ENCODE data around the gene RFTN1. TPM values are rescaled to one million over a fixed set of nuclear protein-coding genes. Genes with fewer than 3 reads are reported as not detected.

The RFTN1 gene
- total and polyA plus RNA-seq, 4 donors: 4.4 to 20.4 (median 11.9) TPM

GRCh38 chr3:16394639-16395038, 118.9 kb downstream of the RFTN1 start:
- Histone ChIP-seq H3K27ac (ENCODE audit: low read depth in 1 of 2, low read length in 2 of 2) (no peak overlapping the region), H3K9ac (ENCODE audit: low read depth in 1 of 2, low read length in 2 of 2) (no peak overlapping the region), H3K4me1 (ENCODE audit: control insufficient read depth in 4 of 4, insufficient read depth in 4 of 4, low read length in 3 of 4) (peaks cover 0 to 1% (median 0%) of the 10 kb centered on the region in 4 donors), H3K4me3 (ENCODE audit: low read depth in 1 of 3, low read length in 3 of 3) (no peak overlapping the region), H3K36me3 (ENCODE audit: control insufficient read depth in 4 of 4, insufficient read depth in 3 of 4, low read depth in 1 of 4, low read length in 3 of 4) (peaks cover 0 to 2% (median 0%) of the 10 kb centered on the region in 4 donors), H3K9me3 (ENCODE audit: control insufficient read depth in 4 of 4, low read length in 3 of 4) (no peaks in the 10 kb centered on the region), H3K27me3 (ENCODE audit: control insufficient read depth in 4 of 4, insufficient read depth in 4 of 4, low read length in 3 of 4) (no peaks in the 10 kb centered on the region)
- DNase-seq (ENCODE audit: low spot score): no peak
- 54% methylated on average over 1 of the region's 1 CpG for WGBS
- TF ChIP-seq, protein P1, sequence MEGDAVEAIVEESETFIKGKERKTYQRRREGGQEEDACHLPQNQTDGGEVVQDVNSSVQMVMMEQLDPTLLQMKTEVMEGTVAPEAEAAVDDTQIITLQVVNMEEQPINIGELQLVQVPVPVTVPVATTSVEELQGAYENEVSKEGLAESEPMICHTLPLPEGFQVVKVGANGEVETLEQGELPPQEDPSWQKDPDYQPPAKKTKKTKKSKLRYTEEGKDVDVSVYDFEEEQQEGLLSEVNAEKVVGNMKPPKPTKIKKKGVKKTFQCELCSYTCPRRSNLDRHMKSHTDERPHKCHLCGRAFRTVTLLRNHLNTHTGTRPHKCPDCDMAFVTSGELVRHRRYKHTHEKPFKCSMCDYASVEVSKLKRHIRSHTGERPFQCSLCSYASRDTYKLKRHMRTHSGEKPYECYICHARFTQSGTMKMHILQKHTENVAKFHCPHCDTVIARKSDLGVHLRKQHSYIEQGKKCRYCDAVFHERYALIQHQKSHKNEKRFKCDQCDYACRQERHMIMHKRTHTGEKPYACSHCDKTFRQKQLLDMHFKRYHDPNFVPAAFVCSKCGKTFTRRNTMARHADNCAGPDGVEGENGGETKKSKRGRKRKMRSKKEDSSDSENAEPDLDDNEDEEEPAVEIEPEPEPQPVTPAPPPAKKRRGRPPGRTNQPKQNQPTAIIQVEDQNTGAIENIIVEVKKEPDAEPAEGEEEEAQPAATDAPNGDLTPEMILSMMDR (IDR thresholded peaks at IDR 0.05; ENCODE audit: low read depth, low read length, missing input control): no peak
- TF ChIP-seq NR2F2 (IDR thresholded peaks at IDR 0.05) (no peak), TAF1 (conservative IDR thresholded peaks at IDR 0.05) (no peak), EGR1 (IDR thresholded peaks at IDR 0.05; ENCODE audit: low read depth in 2 of 2) (no peak), SP1 (IDR thresholded peaks at IDR 0.05) (no peak), REST (IDR thresholded peaks at IDR 0.05) (no peak), JUND (IDR thresholded peaks at IDR 0.05) (no peak), HNF4A (conservative IDR thresholded peaks at IDR 0.05) (no peak)
- TF ChIP-seq, protein P2, sequence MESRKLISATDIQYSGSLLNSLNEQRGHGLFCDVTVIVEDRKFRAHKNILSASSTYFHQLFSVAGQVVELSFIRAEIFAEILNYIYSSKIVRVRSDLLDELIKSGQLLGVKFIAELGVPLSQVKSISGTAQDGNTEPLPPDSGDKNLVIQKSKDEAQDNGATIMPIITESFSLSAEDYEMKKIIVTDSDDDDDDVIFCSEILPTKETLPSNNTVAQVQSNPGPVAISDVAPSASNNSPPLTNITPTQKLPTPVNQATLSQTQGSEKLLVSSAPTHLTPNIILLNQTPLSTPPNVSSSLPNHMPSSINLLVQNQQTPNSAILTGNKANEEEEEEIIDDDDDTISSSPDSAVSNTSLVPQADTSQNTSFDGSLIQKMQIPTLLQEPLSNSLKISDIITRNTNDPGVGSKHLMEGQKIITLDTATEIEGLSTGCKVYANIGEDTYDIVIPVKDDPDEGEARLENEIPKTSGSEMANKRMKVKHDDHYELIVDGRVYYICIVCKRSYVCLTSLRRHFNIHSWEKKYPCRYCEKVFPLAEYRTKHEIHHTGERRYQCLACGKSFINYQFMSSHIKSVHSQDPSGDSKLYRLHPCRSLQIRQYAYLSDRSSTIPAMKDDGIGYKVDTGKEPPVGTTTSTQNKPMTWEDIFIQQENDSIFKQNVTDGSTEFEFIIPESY (IDR thresholded peaks at IDR 0.05): no peak

GRCh38 chr3:16392717-16393116, 120.8 kb downstream of the RFTN1 start:
- 82% methylated on average over 1 of the region's 1 CpG for WGBS
- Histone ChIP-seq H3K4me1 (ENCODE audit: control insufficient read depth in 4 of 4, insufficient read depth in 4 of 4, low read length in 3 of 4) (peaks cover 0 to 1% (median 0%) of the 10 kb centered on the region in 4 donors), H3K36me3 (ENCODE audit: control insufficient read depth in 4 of 4, insufficient read depth in 3 of 4, low read depth in 1 of 4, low read length in 3 of 4) (peaks cover 0 to 2% (median 0%) of the 10 kb centered on the region in 4 donors), H3K27me3 (ENCODE audit: control insufficient read depth in 4 of 4, insufficient read depth in 4 of 4, low read length in 3 of 4) (no peaks in the 10 kb centered on the region), H3K9ac (ENCODE audit: low read depth in 1 of 2, low read length in 2 of 2) (no peak overlapping the region), H3K4me3 (ENCODE audit: low read depth in 1 of 3, low read length in 3 of 3) (no peak overlapping the region), H3K9me3 (ENCODE audit: control insufficient read depth in 4 of 4, low read length in 3 of 4) (no peaks in the 10 kb centered on the region), H3K27ac (ENCODE audit: low read depth in 1 of 2, low read length in 2 of 2) (no peak overlapping the region)
- no peak for DNase-seq (ENCODE audit: low spot score)
- TF ChIP-seq SP1 (IDR thresholded peaks at IDR 0.05) (no peak), REST (IDR thresholded peaks at IDR 0.05) (no peak), HNF4G (IDR thresholded peaks at IDR 0.05) (no peak), TAF1 (conservative IDR thresholded peaks at IDR 0.05) (no peak), EGR1 (IDR thresholded peaks at IDR 0.05; ENCODE audit: low read depth in 2 of 2) (no peak), RXRA (IDR thresholded peaks at IDR 0.05) (no peak), GABPA (IDR thresholded peaks at IDR 0.05 in 1 of 2, conservative IDR thresholded peaks at IDR 0.05 in 1 of 2) (no peak), YY1 (IDR thresholded peaks at IDR 0.05) (no peak), JUND (IDR thresholded peaks at IDR 0.05) (no peak), FOXA2 (IDR thresholded peaks at IDR 0.05) (no peak), RAD21 (IDR thresholded peaks at IDR 0.05) (no peak), FOXA1 (IDR thresholded peaks at IDR 0.05) (no peak)
- TF ChIP-seq, protein P1 (IDR thresholded peaks at IDR 0.05; ENCODE audit: low read depth, low read length, missing input control): no peak
- TF ChIP-seq, protein P2 (IDR thresholded peaks at IDR 0.05): no peak

All from liver (tissue), 9 donors.